ENCODE results near the gene PCYT2.

Gene PCYT2

DNA sequence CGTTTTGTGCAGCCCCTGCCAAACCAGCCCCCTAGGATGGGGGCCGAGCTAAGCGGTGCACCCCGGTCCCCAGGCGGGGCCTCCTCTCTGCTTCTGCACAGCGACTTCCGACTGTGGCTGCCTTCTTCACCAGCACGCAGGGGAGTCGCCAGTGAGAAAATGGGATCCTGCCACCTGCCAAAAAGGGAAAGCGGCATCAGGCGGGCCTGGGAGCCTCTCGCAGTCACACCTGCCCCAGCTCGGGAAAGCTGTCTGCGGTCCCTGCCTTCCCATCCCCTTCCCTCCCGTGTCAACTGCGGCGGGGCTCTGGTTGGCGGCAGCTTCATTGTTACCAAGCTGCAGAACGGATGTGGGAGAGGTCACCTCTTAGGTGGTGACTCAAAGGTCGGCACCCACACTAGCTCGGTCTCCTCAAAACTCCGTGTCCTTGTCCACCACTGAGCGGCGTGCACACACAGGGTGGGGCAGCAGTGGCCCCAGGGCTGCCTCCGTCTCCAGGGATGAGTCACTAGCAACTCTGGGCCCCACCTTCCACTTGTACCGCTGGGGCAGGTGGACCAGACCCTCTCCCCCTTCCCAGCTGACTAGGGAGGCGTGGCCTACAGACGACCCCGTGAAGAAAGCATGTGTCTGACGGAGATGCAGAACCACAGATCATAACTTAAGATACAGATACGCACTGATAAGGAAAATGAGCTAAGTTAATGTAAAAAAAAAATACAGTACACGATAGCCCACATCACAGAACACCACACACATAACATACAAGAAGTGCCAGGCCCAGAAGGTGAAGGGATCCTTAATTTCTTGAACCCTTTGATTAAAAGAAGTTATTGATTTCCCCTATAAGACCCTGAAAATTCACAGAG, 1.5 kb upstream of the PCYT2 start:
- no peak for DNase-seq

DNA sequence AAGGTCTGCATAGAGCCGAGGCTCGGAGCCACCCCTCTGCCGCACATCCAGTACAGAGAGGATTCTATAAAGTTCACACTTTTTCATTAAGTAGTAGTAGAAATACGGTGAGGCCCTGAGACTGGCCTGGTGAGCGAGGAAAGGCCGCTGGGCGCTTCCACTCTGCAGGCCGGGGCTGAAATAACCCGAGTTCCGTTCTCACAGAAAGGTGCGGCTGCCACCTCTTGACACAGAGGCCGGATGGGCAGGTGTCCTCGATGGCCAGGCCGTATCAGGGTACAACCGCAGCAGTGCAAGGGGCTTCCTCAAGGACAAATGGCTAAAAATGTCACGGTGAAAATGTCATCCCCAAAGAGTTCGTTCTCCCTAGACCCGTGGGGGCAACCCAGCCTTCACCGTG, 770 bp upstream of the PCYT2 start:
- DNase-seq = no peak

DNA sequence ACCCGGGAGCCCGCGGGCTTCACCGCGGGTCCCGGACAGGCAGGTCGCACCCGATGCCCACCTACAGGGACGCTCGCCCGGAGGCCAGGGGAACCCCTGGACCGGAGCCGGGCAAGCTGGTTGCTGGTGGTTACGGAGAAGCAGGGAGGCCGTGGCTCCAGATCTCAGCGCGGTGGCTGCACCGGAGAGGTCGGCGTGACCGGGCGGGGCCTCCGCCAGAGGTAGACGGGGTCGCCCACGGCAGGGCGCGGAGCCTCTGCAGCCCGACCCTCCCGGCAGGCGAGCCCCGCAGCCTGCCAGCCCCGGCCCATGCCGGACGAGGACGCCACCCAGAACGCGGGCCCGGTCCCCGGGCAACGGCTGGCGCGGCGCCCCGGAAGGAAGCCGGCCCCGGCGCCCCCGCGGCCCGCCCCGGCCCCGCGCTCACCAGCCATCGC, 341 bp downstream of the PCYT2 start:
- no peak for DNase-seq

DNA sequence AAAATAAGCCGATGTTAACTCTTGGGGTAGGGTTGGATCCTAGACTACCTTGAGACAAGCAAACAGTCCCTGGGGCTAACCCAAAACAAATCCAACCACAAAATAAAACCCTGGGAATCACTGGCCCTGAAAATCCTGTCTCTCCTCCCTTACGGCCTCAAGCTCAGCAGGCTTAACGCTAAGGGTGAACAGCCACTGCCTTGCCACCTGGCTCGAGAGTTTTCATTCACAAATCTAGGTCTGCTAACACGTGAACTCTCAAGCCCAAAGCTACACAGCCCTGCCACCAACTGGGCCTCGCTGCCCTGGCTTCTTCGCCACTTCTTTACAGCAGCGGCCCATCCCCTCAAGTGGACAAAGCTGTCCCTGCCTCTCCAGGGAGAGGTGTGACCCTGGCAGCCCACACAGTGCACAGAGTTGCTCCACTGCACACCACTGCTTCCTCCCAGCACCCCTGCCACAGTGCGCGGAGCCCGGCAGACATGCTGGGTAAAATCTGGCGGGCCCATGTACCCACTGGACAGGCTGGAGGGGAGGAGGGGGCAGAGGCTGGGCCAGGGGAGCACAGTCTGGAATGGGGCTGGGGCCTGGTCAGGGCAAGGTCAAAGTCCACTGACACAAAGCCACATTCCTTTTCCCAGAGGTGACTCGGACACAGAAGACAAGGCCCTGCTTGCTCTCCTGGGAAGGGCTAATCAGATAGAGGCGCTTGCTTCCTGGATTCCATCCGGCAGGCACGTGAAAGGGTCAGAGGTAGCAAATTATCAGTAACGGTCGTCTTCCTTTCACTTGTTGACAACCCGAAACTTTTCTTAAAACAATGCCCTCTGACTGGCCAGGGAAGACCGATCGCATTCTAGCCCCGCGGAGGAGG, 996 bp downstream of the PCYT2 start:
- no peak for DNase-seq

DNA sequence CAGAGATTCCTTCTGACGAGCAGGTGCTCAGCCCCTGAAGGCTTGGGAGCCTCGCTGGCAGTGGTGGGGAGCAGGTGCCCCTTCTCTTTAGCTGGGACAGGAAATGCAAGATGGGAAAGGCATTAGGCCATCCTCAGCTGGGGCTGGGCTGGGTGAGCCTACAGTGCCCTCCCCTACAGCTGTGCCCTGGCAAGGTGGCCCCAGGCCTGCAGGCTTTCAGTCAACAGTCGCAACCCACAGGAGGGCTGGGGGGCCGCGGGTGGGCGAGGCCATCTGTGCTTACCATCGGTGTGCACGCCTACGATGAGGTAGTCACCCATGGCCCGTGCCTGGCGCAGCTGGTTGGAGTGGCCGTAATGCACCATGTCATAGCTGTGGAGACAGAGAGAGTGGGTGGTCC, 2.0 kb downstream of the PCYT2 start:
- DNase-seq = no peak

DNA sequence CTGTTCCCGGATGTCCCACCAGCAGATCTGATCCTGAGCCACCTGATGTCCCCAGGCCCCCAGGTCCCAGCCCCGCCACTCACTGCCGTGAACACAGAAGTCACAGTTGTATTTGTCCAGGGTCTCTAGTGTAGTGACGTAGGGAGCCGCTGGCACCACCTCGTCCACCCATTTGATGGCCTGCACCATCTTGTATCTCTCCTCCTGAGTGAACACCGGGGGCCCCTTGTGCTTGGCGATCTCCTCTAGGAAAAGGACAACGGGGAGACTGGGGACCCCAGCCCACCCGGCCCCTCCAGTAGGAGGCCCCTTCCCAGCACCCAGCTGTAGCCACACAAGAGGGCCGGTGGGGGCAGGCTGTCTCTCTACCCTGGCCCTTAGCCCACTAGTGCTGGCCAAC, 2.4 kb downstream of the PCYT2 start:
- DNase-seq = no peak

DNA sequence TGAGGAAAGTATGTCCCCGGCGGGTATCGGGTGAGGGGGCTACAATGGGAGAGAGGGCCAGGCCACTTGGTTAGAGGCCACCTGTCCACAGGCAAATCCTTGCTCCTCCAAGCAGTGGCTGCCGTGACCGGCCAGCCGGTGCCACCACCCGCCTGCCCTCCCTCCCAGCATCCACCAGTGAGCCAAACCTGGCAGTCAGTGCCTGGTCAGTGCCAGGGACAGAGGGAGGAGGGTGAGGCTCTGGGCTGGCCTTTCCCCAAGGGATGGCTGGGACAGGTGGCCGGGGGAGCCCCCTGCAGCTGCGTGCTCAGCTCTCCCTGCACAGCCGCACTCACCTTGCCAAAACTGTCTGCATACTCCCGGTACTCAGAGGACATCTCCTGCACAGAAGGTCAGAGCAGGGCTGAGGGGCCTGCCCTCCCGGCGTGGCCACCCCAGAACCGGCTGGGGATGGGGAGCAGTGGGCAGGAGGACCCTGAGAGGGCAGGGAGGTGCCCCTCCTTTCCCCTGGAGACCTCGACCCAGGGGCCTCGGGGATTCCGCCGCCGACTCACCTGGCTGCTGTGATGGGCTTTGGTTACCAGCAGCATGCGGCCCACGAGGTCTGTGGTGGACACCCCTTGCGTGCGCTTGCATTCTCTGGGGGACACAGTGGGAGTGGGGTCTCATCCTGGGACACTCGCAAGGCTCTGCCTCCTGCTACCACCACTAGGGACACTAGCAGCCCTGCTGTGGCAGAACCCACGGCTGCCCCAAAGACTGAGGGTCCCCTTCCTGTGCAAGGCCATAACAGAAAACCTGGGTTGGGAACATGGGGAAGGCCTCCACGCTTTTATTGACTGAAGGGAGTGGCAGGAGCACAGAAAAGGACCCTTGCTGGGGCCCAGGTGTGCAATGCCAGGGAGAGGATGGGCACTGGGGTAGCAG, 3.7 kb downstream of the PCYT2 start:
- no peak for DNase-seq

DNA sequence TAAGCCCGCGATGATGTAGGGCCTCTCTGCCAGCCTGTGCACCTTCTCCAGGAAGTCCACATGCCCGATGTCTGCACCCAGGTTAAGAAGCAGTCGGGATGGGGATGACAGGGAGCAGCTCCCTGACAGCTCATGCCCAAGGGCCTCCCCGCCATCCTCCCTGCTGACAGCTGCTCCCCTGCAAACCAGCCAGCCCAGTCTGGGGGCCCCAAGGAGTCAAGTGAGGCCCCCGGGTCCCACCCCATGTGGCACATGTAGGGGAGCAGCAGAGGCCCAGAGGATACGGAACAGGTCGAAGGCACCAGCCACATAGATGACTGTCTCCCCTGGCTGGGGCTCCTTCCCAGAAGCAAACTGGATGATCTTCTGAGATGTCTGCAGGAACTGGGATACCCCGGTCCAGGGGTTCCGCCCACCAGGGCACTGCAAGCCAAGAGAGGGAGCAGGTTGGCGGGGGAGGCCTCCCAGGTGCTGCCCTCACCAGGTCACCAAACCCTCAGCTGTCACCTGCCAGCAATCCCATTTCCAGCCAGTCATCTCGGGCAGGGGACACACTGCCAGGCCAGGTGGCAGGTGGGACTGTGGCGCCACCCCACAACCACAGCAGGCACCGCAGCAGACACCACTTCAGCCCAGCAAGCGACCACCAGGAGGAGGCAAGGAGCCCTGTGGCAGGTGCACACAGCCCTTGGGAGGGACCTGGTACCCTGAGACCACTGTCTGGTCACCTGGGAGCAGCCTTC, 4.6 kb downstream of the PCYT2 start:
- no peak for DNase-seq

DNA sequence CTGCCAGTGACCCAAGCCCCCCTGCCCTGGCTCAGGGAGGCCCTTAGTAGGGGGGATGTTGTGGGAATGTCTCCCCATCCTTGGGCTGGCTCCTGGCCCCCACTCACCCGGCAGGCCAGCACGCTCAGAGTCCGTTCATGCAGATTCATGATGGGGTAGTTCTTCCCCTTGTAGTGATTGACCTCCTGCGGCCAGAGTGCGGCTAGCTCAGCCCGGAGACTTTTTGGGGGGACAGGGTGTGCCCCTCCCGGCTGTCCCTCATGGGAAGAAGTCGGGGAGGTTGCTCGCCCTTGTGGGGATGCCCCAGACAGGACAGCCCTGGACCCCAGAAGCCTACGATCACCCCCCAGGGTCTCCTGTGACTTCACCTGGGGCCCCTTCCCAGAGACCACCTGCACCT, 5.2 kb downstream of the PCYT2 start:
- DNase-seq = no peak

DNA sequence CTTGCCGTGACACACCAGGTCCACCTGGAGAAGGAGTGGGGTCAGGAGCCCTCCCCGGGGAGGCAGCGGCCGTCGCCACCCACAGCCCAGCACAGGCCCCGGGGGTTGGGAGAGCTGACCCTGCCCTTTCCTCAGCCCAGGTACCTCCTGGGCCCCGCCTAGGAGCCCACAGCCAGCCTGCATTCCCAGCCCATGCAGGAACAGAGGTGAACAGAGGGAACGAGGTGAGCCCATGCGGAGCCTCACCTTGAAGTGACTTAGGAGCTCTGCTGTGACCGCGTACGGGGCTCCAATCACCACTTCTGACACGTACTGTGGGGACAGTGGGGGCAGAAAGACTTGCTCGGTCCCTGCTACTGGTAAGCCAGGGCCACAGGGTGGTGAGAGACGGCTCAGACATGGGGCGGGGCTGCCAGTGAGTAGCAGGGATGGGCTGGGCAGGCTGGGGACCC, 5.7 kb downstream of the PCYT2 start:
- DNase-seq = no peak

DNA sequence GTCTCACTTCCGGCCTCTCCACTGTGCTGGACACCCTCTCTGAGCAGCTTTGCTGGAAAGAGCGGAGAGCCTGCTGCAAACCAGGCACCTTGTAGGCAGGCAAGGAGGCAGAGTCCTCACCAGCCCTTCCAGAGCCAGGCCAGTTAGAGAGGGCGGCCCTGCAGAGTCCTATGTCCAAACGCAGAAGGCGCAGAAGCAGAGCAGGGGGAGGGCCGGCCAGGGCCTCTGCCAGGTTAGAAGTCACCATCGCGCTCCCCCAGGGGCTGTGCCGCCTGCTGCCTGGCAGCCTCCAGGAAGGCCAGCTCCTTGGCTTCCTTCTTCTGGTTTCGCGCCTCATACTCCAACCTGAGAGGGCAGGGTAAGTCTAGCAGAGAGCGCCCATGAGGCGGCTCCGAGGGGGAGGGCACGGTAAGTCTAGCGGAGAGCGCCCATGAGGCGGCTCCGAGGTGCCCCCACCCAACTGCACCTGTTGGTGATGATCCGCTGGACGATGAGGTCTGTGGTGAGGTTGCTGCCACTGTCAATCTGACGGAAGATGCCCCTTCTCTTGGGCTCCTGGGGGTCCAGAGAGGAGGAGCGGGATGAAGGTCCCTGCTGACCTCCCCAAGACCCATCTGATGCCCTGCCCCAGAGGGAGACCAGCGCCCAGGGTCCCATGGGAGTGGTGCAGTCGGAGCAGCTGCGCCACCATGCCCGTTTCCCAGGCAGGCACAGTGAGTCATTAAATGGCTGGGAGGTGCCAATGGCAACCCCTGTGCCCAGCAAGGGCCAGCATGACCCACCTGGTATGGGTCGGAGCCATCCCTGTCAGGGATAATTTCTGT, 6.4 kb downstream of the PCYT2 start:
- DNase-seq = no peak

DNA sequence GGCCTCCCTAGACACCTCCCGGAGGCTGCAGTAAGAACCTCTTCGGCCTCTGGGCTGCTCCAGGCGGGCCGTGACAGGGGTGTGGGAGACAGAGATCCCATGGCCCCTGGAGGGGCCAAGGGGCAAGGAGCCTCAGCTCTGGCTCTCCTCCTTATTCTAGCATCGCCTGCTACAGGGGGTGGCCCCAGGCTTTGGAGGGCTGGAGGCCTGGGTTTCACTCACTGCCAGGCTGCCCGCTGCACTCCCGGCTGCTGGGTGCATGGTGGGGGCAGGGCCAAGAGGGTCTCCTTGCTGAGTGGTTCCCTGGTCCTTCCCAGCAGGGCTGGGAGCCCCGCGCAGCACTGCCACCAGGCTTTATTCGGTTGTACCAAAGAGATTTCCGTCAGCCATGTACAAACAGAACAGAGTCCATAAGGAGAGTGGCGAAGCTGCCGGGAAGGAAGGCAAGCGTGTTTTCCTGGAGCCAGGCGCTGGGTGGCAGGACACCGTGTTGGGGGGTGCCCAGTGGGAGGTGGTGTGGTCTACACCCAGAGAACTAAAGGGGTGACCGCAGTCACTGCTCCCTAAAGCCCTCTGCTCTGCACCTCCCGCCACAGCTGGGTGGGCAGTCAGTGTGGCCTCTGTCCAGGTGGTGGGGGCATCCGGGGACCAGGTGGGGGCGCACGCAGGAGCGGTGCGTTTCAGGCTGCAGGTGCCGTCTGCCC, 7.2 kb downstream of the PCYT2 start:
- no peak for DNase-seq

DNA sequence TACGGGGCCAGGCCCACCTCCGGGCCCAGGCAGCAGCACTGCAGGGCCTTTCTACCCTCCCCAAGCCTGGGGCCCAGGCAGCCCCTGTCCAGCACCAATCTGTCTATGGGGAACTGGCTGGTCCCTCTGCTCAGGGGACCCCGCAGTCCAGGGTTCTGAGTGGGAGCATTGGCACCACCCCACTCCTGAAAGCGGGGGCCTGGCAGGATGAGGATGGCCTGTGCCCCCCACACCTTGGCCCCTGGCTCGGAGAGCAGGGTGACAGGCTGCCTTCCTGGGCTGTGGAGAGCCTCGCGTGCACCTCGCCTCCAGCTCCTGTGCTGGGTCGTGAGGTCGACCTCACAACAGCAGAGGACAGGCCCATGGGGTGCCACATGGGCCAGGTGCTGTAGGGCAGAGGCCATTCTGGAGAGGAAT, 7.8 kb downstream of the PCYT2 start:
- no peak for DNase-seq

DNA sequence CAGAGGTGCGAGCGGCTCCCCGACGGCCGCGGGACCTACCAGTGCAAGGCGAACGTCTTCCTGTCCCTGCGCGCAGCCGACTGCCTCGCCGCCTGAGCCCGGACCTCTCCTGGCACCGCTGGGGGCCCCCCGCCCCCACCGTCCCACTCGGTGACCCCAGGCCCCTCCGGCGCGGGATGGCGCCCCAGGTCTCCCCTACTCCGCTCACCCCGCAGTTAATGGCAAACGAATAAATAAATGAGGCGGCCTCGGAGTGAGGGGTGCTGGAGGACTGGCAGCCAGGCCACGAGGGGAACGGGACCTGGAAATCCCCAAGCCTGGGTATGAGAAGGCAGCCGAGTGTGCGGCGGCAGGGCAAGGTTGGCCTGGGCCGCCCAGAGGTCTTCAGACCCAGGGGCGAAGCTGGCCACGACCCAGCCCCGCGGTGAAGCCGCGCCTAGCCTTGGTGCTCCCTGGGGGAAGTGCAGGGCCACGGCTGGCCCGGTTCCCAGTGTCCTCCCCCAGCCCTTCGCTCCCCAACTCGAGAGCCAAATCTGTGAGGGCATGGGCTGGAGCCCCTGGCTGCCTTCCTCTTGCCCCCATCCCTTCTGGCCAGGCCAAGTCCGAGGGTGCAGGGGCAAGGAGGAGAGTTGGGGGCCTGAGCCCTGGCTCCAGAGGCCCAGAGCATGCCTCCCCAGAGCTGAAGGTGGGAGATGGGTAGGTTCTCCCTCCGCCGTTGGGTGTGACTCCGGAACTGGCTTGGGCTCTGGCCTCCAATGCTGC, 8.4 kb downstream of the PCYT2 start:
- no peak for DNase-seq

DNA sequence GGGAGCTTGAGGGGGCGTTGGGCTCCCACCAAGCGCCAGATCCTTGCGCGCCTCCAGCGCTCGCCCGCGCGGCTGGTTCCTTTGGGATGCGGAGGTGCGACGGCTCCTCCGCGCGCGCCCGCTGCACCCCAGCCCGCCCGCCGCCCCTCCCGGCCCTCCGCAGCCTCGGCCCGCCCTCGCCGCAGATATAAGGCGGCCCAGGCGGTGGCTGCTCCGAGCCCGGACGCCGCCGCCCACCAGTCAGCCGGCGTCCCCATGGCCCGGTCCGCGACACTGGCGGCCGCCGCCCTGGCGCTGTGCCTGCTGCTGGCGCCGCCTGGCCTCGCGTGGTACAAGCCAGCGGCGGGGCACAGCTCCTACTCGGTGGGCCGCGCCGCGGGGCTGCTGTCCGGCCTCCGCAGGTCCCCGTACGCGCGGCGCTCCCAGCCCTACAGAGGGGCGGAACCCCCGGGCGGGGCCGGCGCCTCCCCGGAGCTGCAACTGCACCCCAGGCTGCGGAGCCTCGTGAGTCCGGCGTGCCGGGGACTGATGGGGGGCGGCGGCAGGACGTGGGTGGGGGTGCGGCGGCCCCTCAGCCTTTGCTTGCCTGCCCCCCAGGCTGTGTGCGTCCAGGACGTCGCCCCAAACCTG, 9.1 kb downstream of the PCYT2 start, which contains the start of gene NPB:
Gene NPB, plus strand, starts transcription at position 216 of the 630 bp plus-strand sequence. Its CDS starts 40 bp downstream, at position 256.
- no peak for DNase-seq

DNA sequence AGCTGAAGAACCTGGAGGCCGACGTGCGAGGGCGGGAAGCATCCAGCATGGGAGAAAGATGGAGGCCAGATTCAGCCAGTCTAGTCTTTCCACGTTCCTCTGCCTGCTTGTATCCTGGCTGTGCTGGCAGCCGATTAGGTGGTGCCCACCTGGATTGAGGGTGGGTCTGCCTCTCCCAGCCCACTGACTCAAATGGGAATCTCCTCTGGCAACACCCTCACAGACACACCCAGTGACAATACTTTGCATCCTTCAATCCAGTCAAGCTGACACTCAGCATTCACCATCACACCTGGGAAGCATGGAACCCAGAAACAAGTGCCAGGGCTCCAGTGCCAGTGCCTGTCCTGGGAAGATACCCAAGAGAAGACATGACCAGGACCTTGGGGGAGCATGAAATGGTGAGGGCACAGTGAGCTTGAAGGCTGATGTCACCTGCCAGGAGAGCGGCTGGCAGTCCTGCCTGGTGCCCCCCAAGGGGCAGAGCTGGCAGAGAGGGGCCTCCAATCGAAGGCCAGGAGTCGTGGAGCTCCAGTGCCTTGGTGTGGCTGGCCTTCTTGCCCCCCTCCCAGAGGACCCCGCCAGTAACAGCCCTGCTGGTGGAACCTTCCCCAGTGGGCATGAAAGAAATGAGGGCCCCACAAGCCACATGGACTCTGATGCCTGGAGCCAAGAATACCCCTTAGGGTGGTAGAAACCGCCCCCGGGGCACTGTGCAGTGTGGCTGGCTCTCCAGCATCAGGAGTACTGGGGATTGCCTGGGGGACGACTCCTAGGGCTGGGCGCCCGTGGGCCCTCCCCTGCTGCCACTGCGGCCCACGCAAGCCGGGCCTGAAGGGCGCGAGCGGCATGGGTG, 9.8 kb downstream of the PCYT2 start:
- no peak for DNase-seq

DNA sequence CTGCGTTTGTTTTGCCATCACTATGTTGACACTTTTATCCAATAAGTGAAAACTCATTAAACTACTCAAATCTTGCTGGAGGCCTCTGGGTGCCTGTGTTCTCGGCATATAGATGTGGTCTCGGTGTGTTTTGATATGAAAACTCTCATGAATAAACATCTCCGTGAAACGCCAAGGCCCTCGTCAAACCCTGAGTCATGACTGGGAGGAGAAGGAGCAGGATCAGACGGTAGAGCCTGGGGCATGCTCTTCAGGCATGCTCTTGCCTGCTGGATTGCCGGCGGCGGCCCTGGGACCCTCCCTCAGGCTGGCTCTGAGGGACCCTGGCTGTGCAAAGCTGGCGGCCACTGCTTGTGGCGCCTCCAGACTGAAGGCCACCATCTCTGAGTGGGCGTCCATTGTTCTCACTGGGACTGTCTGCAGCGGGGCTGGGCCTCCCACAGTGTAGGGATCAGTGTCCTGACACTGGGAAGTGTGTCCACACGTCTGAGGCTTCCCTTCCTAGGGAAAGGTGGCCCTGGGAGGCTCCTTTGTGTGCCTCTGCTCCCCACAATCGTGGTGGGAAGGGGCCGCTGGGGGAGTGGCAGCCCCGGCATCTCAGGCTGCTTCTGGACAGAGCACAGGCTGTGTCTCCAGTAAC, 10.9 kb downstream of the PCYT2 start:
- DNase-seq = no peak

All from fibroblast of skin of right quadriceps (primary cell).